ENCODE results near the gene RUNX1. TPM values are rescaled to one million over a fixed set of nuclear protein-coding genes. Genes with fewer than 3 reads are reported as not detected.

Gene RUNX1
- total and polyA plus RNA-seq, 2 of the 13 experiments (the other 11 are each of a cell fraction or from before 2014, with no cell fraction given) = 5.4 to 6.4 TPM

DNA sequence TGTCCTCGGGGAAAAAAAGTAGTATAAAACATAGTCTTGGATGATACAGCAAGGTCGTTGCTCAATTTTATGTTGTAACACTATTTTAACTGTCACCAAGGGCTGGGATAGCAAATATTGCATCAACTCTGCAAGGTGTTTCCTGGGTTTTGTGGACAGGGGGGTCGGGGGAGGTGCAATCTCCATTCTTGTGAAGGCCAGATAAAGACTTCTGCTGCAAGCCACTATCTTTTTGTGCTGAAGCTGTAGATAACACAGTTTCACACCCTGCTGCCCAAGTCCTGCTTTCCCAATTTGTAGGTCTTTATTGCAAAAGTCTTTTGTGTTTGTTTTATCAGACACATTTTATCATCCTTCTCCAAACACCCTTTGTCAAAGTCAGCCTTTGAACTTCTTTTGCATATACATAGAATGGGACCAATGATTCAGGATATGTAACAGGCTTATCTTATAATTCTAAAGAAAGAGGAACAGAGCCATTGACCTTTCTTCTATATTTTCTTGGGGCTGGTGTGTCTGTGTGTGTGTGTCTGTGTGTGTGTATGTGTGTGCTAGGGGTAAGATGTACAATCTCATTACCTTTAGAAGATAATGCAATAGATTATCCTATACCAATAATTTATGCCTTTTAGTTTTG is 140.6 kb downstream of the RUNX1 start (continued):
- TF ChIP-seq, protein P1, sequence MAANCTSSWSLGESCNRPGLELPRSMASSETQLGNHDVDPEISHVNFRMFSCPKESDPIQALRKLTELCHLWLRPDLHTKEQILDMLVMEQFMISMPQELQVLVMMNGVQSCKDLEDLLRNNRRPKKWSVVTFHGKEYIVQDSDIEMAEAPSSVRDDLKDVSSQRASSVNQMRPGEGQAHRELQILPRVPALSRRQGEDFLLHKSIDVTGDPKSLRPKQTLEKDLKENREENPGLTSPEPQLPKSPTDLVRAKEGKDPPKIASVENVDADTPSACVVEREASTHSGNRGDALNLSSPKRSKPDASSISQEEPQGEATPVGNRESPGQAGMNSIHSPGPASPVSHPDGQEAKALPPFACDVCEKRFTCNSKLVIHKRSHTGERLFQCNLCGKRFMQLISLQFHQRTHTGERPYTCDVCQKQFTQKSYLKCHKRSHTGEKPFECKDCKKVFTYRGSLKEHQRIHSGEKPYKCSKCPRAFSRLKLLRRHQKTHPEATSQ (CRISPR knock-in tag; IDR thresholded peaks at IDR 0.05; ENCODE audit: borderline replicate concordance) = peak; percentile 72; the same call in 1 of the 2 replicates
- TF ChIP-seq, protein P2, sequence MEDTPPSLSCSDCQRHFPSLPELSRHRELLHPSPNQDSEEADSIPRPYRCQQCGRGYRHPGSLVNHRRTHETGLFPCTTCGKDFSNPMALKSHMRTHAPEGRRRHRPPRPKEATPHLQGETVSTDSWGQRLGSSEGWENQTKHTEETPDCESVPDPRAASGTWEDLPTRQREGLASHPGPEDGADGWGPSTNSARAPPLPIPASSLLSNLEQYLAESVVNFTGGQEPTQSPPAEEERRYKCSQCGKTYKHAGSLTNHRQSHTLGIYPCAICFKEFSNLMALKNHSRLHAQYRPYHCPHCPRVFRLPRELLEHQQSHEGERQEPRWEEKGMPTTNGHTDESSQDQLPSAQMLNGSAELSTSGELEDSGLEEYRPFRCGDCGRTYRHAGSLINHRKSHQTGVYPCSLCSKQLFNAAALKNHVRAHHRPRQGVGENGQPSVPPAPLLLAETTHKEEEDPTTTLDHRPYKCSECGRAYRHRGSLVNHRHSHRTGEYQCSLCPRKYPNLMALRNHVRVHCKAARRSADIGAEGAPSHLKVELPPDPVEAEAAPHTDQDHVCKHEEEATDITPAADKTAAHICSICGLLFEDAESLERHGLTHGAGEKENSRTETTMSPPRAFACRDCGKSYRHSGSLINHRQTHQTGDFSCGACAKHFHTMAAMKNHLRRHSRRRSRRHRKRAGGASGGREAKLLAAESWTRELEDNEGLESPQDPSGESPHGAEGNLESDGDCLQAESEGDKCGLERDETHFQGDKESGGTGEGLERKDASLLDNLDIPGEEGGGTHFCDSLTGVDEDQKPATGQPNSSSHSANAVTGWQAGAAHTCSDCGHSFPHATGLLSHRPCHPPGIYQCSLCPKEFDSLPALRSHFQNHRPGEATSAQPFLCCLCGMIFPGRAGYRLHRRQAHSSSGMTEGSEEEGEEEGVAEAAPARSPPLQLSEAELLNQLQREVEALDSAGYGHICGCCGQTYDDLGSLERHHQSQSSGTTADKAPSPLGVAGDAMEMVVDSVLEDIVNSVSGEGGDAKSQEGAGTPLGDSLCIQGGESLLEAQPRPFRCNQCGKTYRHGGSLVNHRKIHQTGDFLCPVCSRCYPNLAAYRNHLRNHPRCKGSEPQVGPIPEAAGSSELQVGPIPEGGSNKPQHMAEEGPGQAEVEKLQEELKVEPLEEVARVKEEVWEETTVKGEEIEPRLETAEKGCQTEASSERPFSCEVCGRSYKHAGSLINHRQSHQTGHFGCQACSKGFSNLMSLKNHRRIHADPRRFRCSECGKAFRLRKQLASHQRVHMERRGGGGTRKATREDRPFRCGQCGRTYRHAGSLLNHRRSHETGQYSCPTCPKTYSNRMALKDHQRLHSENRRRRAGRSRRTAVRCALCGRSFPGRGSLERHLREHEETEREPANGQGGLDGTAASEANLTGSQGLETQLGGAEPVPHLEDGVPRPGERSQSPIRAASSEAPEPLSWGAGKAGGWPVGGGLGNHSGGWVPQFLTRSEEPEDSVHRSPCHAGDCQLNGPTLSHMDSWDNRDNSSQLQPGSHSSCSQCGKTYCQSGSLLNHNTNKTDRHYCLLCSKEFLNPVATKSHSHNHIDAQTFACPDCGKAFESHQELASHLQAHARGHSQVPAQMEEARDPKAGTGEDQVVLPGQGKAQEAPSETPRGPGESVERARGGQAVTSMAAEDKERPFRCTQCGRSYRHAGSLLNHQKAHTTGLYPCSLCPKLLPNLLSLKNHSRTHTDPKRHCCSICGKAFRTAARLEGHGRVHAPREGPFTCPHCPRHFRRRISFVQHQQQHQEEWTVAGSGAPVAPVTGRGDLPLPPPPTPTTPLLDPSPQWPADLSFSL (CRISPR knock-in tag; IDR thresholded peaks at IDR 0.05) = peak; percentile 56; the same call in 1 of the 2 replicates
- TF ChIP-seq MED8 (CRISPR knock-in tag; IDR thresholded peaks at IDR 0.05; ENCODE audit: insufficient replicate concordance) (peak; percentile 44), SOX5 (CRISPR knock-in tag; IDR thresholded peaks at IDR 0.05; ENCODE audit: borderline replicate concordance) (peak; percentile 81), FOXO1 (CRISPR knock-in tag; IDR thresholded peaks at IDR 0.05) (peak; percentile 58; the same call in 1 of the 2 replicates), ZMYM3 (CRISPR knock-in tag; IDR thresholded peaks at IDR 0.05) (no peak), FOXK1 (CRISPR knock-in tag; IDR thresholded peaks at IDR 0.05; ENCODE audit: borderline replicate concordance, low read depth) (peak; percentile 43; the same call in 1 of the 2 replicates), ATM (IDR thresholded peaks at IDR 0.05; ENCODE audit: borderline replicate concordance) (no peak), SNAPC2 (CRISPR knock-in tag; IDR thresholded peaks at IDR 0.05) (peak; percentile 59; the same call in 1 of the 2 replicates), DPF2 (CRISPR knock-in tag; IDR thresholded peaks at IDR 0.05; ENCODE audit: borderline replicate concordance, low read depth) (peak; percentile 64; the same call in 1 of the 2 replicates), CEBPG (CRISPR knock-in tag; IDR thresholded peaks at IDR 0.05) (peak; percentile 96), ATF7 (IDR thresholded peaks at IDR 0.05) (peak; percentile 23; the same call in 1 of the 2 replicates), ATF7 (CRISPR knock-in tag; IDR thresholded peaks at IDR 0.05) (peak; percentile 61; the same call in 1 of the 2 replicates), LCORL (IDR thresholded peaks at IDR 0.05) (no peak), LCORL (CRISPR knock-in tag; IDR thresholded peaks at IDR 0.05) (peak; percentile 65; the same call in 1 of the 2 replicates), DMAP1 (CRISPR knock-in tag; IDR thresholded peaks at IDR 0.05) (peak; percentile 40; the same call in 1 of the 2 replicates)
- TF ChIP-seq, protein P3, sequence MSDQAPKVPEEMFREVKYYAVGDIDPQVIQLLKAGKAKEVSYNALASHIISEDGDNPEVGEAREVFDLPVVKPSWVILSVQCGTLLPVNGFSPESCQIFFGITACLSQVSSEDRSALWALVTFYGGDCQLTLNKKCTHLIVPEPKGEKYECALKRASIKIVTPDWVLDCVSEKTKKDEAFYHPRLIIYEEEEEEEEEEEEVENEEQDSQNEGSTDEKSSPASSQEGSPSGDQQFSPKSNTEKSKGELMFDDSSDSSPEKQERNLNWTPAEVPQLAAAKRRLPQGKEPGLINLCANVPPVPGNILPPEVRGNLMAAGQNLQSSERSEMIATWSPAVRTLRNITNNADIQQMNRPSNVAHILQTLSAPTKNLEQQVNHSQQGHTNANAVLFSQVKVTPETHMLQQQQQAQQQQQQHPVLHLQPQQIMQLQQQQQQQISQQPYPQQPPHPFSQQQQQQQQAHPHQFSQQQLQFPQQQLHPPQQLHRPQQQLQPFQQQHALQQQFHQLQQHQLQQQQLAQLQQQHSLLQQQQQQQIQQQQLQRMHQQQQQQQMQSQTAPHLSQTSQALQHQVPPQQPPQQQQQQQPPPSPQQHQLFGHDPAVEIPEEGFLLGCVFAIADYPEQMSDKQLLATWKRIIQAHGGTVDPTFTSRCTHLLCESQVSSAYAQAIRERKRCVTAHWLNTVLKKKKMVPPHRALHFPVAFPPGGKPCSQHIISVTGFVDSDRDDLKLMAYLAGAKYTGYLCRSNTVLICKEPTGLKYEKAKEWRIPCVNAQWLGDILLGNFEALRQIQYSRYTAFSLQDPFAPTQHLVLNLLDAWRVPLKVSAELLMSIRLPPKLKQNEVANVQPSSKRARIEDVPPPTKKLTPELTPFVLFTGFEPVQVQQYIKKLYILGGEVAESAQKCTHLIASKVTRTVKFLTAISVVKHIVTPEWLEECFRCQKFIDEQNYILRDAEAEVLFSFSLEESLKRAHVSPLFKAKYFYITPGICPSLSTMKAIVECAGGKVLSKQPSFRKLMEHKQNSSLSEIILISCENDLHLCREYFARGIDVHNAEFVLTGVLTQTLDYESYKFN (CRISPR knock-in tag; conservative IDR thresholded peaks at IDR 0.05) = peak; percentile 70

Data from HepG2 (cell line).